Measurements from ENCODE around the gene ROPN1L.

Gene ROPN1L

GRCh38 chr5:10448754-10449360 lies 7.2 kb downstream of the ROPN1L start:
- no peak overlapping the region for H3K4me3 ChIP-seq (ENCODE audit: control insufficient read depth, low read depth, low read length)
- TF ChIP-seq CTCF (conservative IDR thresholded peaks at IDR 0.05; ENCODE audit: control insufficient read depth, insufficient read depth, low read depth, low read length) = no peak
- DNase-seq (ENCODE audit: low read depth) = no peak

DNA sequence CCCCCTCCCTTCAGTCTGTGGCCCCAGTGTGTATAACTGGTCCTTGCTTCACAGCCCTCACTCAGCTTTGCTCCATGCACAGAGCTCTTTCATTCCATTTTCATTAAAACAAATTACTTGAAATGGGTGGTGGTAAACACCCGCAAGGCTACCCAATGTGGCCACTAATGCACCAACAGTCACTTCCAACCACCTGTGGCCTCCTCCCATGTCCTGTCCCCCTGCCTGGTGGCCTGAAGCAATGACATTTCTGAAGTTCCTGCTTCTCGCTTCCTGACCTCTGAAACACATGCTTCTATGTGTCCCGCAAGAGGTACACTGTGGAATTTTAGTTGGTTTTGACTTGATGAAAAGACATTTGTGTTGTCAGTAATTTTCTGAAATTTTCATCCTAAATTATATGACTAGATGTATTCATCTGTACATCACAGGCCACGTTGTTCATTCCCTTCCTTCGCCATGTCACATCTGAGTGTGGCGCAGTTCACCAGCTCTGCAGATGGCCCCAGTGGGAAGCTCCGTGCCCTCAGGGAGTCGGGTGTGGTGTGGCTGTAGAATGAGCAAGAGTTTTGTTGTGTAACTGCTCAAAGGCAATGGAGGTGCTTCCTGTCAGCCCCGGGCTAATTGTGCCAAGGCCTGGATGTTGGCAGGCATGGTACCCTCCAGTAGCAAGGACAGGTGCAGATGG lies 9.6 kb downstream of the ROPN1L start:
- no peak for TF ChIP-seq CTCF (conservative IDR thresholded peaks at IDR 0.05; ENCODE audit: control insufficient read depth, insufficient read depth, low read depth, low read length)
- no peak for DNase-seq (ENCODE audit: low read depth)
- no peak overlapping the region for H3K4me3 ChIP-seq (ENCODE audit: control insufficient read depth, low read depth, low read length)

DNA sequence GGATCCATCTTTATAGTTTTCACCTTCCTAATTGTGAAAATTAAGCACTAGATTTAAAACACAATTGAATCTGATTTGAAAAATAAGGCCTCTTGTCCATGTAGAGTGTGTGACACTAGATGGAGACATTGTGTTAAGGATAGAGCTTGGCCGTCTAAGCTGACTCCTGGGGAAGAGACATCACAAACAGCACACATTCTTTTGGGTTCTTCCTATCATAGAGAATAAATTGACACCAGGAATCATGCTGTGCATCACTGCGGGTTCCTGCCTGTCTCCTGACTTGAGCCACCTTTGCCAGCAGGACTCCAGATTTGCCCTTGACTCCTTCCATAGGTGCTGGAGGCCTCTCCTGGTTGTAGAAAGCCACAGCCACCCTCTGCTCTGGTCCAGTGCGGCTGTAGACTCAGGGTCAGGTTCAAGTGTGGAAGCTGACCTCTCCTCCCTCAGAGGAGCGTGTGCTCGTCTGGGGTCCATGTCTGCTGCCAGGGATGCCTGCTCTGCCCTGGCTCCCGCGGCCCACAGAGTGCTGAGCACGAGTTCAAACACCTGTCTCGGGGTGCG lies 11.2 kb downstream of the ROPN1L start:
- H3K4me3 ChIP-seq (ENCODE audit: control insufficient read depth, low read depth, low read length) = no peak overlapping the region
- peak; percentile 93 for DNase-seq (ENCODE audit: low read depth)
- TF ChIP-seq CTCF (conservative IDR thresholded peaks at IDR 0.05; ENCODE audit: control insufficient read depth, insufficient read depth, low read depth, low read length) = peak; percentile 93

DNA sequence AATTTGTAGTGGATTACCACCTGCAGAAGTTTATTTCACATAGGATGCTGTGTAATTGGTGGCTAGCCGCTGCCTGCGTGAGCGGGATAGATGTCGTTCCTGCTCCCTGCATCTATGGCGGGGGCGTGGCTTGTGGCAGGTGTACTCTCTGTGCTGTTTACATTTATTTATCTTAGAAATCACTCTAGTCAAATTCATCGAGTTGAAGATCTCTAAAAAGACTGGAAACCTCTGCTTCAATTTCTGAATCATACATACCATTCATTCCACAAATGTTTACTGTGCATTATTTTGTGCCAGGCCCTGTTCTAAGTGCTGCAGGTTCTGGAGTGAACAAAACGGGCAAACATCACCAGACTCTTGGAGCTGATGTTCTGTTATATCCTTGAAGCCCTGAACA lies 11.9 kb downstream of the ROPN1L start:
- TF ChIP-seq CTCF (conservative IDR thresholded peaks at IDR 0.05; ENCODE audit: control insufficient read depth, insufficient read depth, low read depth, low read length) = no peak
- peak; percentile 16 for DNase-seq (ENCODE audit: low read depth)
- no peak overlapping the region for H3K4me3 ChIP-seq (ENCODE audit: control insufficient read depth, low read depth, low read length)

DNA sequence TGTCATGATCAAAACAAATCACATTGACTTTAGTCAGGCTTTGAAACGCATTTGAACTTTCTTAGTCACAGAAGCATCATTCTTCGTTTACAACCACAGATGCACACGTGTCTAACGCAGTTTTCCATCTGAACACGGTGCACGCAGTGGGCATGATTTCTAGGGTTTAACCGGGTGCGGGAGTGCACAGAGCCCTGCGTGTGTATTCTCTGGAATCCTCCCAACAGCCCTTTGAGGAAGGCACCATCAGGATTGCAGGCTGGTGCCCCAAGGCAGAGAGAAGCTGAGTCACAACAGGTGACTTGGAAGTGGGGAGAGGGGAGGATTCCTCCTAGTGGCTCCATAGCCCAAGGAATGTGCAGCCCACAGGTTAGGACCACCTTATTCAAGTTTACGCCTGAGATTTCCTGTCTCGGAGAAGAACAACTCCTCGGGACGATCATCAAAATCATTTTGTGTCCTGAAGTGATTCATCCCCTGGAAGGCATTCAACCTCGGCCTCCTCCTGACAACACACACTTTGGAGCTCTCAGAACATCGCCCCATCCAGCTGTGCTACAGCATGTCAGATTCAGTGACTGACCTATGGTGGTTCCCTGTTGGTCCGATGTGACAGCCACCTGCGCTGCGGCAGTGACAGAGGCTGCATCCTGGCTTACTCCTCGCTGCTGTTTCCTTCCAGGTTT lies 13.1 kb downstream of the ROPN1L start:
- peak overlapping the region; percentile 37 for H3K4me3 ChIP-seq (ENCODE audit: control insufficient read depth, low read depth, low read length)
- DNase-seq (ENCODE audit: low read depth) = peak; percentile 92
- no peak for TF ChIP-seq CTCF (conservative IDR thresholded peaks at IDR 0.05; ENCODE audit: control insufficient read depth, insufficient read depth, low read depth, low read length)

DNA sequence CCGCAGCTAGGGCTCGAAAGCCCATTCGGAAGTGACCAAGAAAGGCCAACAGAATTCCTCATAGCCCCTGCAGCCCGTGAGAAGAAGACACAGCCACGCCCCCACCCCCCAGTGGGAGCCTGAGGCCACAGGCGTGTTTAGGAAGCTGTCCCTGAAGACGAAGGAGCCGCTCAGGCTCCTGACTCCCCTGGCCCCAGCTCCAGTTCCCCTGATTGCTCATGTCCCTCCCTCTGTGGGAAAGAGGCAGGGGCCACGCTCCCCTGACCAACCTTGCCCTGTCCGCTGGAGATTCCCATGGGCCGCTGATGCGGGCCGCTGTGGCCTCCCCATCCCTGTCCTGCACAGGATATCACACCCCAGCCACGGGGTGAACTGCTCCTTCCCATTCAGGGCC lies 13.6 kb downstream of the ROPN1L start:
- H3K4me3 ChIP-seq (ENCODE audit: control insufficient read depth, low read depth, low read length) = no peak overlapping the region
- TF ChIP-seq CTCF (conservative IDR thresholded peaks at IDR 0.05; ENCODE audit: control insufficient read depth, insufficient read depth, low read depth, low read length) = no peak
- DNase-seq (ENCODE audit: low read depth) = no peak

Measured in fibroblast of mammary gland (primary cell).